ENCODE results near the gene MPHOSPH8.
"Not testable (repeated sequence)": the region's sequence is repeated elsewhere in the genome, so short reads cannot be mapped to it uniquely, and the experiment has no call there.

MPHOSPH8 gene

GRCh38 chr13:19632915-19633478, 462 bp upstream of the MPHOSPH8 start:
- FAIRE-seq = no peak

- FAIRE-seq = no peak
These were observed 839 bp downstream of the MPHOSPH8 start for GRCh38 chr13:19634256-19634740.

GRCh38 chr13:19635926-19636325, 2.5 kb downstream of the MPHOSPH8 start:
- FAIRE-seq = not testable (repeated sequence)

- FAIRE-seq = no peak
These were observed 10.2 kb downstream of the MPHOSPH8 start for GRCh38 chr13:19643652-19644051.

GRCh38 chr13:19645000-19645399, 11.5 kb downstream of the MPHOSPH8 start:
- no peak for FAIRE-seq

GRCh38 chr13:19646063-19646462, 12.6 kb downstream of the MPHOSPH8 start:
- no peak for FAIRE-seq

- FAIRE-seq = no peak
These were observed 17.3 kb downstream of the MPHOSPH8 start for GRCh38 chr13:19650742-19651141.

GRCh38 chr13:19657872-19658591, 24.6 kb downstream of the MPHOSPH8 start:
- no peak for FAIRE-seq

- FAIRE-seq = no peak
These were observed 25.4 kb downstream of the MPHOSPH8 start for GRCh38 chr13:19658831-19659230.

- no peak for FAIRE-seq
These were observed 27.7 kb downstream of the MPHOSPH8 start for GRCh38 chr13:19661126-19661525.

- no peak for FAIRE-seq
These were observed 28.1 kb downstream of the MPHOSPH8 start for GRCh38 chr13:19661561-19661960.

GRCh38 chr13:19663416-19663979, 30.0 kb downstream of the MPHOSPH8 start:
- no peak for FAIRE-seq

GRCh38 chr13:19664481-19665230, 31.2 kb downstream of the MPHOSPH8 start:
- FAIRE-seq = no peak

GRCh38 chr13:19665427-19665859, 32.0 kb downstream of the MPHOSPH8 start:
- FAIRE-seq = no peak

- no peak for FAIRE-seq
These were observed 35.3 kb downstream of the MPHOSPH8 start for GRCh38 chr13:19668778-19669177.

GRCh38 chr13:19670147-19670546, 36.7 kb downstream of the MPHOSPH8 start:
- no peak for FAIRE-seq

- no peak for FAIRE-seq
These were observed 39.5 kb downstream of the MPHOSPH8 start for GRCh38 chr13:19672990-19673389.

GRCh38 chr13:19673473-19674430, 40.3 kb downstream of the MPHOSPH8 start:
- no peak for FAIRE-seq

GRCh38 chr13:19674898-19675297, 41.4 kb downstream of the MPHOSPH8 start:
- FAIRE-seq = no peak

- no peak for FAIRE-seq
These were observed 42.7 kb downstream of the MPHOSPH8 start for GRCh38 chr13:19676168-19676567.

GRCh38 chr13:19680751-19681150, 47.3 kb downstream of the MPHOSPH8 start:
- no peak for FAIRE-seq

GRCh38 chr13:19681517-19681916, 48.1 kb downstream of the MPHOSPH8 start:
- no peak for FAIRE-seq

All from TTC549 (cell line).